A549 (cell line): ENCODE data around the gene FGF18.

Source experiments
- CHD2 ChIP-seq: fragments of 150-350 bp; IDR thresholded peaks from 2 replicates; pipeline ENCODE4 v1.6.1; 2014; ENCODE audit warnings: low read length; ENCODE audit not compliant: partially characterized antibody
- EP300 ChIP-seq, 2 experiments: fragments of >200 bp; sonication (Bioruptor Twin); formaldehyde crosslinking; IDR thresholded peaks; 2 replicates in 1 of 2; 3 replicates in 1 of 2; pipeline ENCODE4 v1.6.1; 2016 to 2017
- HOXA7 ChIP-seq: fragments of 250-450 bp; sonication (Bioruptor Pico); IDR thresholded peaks from 2 replicates; pipeline ENCODE4 v1.5.0; 2020; ENCODE audit warnings: mild to moderate bottlenecking, moderate library complexity
- JUN ChIP-seq, 2 experiments: fragments of >200 bp; sonication (Bioruptor Twin); formaldehyde crosslinking; IDR thresholded peaks; 2 replicates in 1 of 2; 3 replicates in 1 of 2; pipeline ENCODE4 v1.6.1; 2016 to 2017
- KDM5A ChIP-seq: fragments of 200-600 bp; sonication (generic); IDR thresholded peaks from 2 replicates; pipeline ENCODE4 v1.6.1; 2016; ENCODE audit warnings: antibody characterized with exemption, mild to moderate bottlenecking
- MYC ChIP-seq: IDR thresholded peaks from 2 replicates; pipeline ENCODE4 v1.6.1; 2012; ENCODE audit warnings: mild to moderate bottlenecking, inconsistent platforms, low read length, improper control_type of control experiment, borderline replicate concordance
- NFE2L2 ChIP-seq: fragments of 150-350 bp; conservative IDR thresholded peaks from 2 replicates; pipeline ENCODE4 v1.6.1; 2014; ENCODE audit warnings: low read length
- POLR2A ChIP-seq: IDR thresholded peaks from 2 replicates; pipeline ENCODE4 v1.6.1; 2012; ENCODE audit warnings: mild to moderate bottlenecking, low read length
- RAD21 ChIP-seq, 2 experiments: fragments of >200 bp in 1 of 2; sonication (Bioruptor Twin) in 1 of 2; formaldehyde crosslinking in 1 of 2; IDR thresholded peaks in 1 of 2; conservative IDR thresholded peaks in 1 of 2; 2 replicates in 1 of 2; 3 replicates in 1 of 2; pipeline ENCODE4 v1.6.1; 2012 to 2018; ENCODE audit warnings: inconsistent platforms in 1 of 2
- REST ChIP-seq: fragments of 200-600 bp; sonication (generic); IDR thresholded peaks from 2 replicates; pipeline ENCODE4 v1.6.1; 2016; ENCODE audit warnings: antibody characterized with exemption, mild to moderate bottlenecking, moderate library complexity
- RFX5 ChIP-seq: fragments of 450-650 bp; IDR thresholded peaks from 2 replicates; pipeline ENCODE4 v1.7.1; 2014; ENCODE audit warnings: antibody characterized with exemption, mild to moderate bottlenecking, moderate library complexity
- SMC3 ChIP-seq: fragments of >200 bp; sonication (Bioruptor Twin); formaldehyde crosslinking; IDR thresholded peaks from 3 replicates; pipeline ENCODE4 v1.6.1; 2018; ENCODE audit warnings: inconsistent platforms
- USF2 ChIP-seq: fragments of 450-650 bp; IDR thresholded peaks from 2 replicates; pipeline ENCODE4 v1.6.1; 2014; ENCODE audit warnings: antibody characterized with exemption
- TF ChIP-seq, protein P1 (sequence below): fragments of >200 bp; sonication (Bioruptor Twin); formaldehyde crosslinking; IDR thresholded peaks from 3 replicates; pipeline ENCODE4 v1.5.1; 2016

DNA sequence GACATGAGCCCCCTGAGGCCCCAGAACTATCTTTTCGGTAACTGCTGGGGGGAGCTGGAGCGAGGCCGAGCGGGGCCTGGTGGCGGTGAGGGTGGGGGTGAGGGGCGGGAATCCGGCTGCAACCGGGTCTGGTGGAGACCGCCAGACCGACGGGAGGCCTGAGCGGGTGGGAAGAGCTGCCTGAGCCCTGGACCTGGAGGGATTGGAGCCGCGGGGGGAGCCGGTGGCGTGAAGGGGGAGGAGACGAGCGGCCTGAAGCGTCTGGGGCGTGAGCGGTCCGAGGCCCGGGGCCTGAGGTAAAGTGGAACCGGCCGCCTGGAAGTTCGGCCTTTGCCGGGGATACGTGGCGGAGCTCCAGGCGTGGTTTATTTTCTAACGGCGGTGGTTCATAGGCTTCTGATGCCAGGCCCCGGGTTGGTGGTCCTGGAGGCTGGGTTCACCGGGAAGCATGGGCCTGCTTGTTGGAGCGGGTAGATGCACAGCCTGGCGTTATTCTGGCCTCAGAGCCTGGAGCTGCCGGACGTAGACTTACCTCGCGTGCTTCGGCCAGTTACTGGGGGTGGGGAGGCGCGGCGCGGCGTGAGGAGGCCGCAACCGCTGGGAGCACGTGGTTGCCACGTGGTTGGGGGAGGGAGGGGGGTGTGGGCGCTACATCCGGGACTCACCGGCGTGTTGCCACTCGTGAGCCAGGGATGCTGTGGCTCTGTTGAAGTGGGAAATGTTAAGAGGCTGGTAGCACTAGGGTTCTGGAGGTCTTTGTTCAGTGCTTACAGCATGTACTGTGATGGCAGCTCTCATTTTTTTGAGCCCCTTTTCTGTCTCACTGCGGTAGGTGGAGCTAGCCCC lies 31.3 kb upstream of the FGF18 start:
- TF ChIP-seq CHD2 (peak; percentile 29), MYC (peak; percentile 100), POLR2A (no peak; the same call in 1 of the 2 replicates), EP300 (IDR thresholded peaks at IDR 0.05) (no peak), JUN (IDR thresholded peaks at IDR 0.05) (peak; percentile 16 to 78; a peak in 4 of 5 replicates), USF2 (peak; percentile 88), HOXA7 (CRISPR knock-in tag) (peak; percentile 79), NFE2L2 (no peak), RFX5 (no peak), REST (no peak; the same call in 1 of the 2 replicates), KDM5A (no peak), SMC3 (no peak), RAD21 (conservative IDR thresholded peaks at IDR 0.05 in 1 of 2, IDR thresholded peaks at IDR 0.05 in 1 of 2) (no peak)
- TF ChIP-seq, protein P1, sequence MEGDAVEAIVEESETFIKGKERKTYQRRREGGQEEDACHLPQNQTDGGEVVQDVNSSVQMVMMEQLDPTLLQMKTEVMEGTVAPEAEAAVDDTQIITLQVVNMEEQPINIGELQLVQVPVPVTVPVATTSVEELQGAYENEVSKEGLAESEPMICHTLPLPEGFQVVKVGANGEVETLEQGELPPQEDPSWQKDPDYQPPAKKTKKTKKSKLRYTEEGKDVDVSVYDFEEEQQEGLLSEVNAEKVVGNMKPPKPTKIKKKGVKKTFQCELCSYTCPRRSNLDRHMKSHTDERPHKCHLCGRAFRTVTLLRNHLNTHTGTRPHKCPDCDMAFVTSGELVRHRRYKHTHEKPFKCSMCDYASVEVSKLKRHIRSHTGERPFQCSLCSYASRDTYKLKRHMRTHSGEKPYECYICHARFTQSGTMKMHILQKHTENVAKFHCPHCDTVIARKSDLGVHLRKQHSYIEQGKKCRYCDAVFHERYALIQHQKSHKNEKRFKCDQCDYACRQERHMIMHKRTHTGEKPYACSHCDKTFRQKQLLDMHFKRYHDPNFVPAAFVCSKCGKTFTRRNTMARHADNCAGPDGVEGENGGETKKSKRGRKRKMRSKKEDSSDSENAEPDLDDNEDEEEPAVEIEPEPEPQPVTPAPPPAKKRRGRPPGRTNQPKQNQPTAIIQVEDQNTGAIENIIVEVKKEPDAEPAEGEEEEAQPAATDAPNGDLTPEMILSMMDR = no peak
